Adrenal gland (tissue), 12 donors: Measurements from ENCODE around the gene CD46. TPM values are rescaled to one million over a fixed set of nuclear protein-coding genes. Genes with fewer than 3 reads are reported as not detected.

Source experiments
- DNase-seq, 7 donors: peaks; one replicate each; pipeline ENCODE4 v3.0.0-alpha.2; 2019 to 2020
- H3K27ac ChIP-seq, 5 donors: fragments of 200-600 bp; sonication (generic) in 4 of 5; 1 replicate in 3 of 5; 2 replicates in 2 of 5; pipeline versions ENCODE4 v1.5.1 to v1.8.0; 2016 to 2020; ENCODE audit warnings: mild to moderate bottlenecking in 1 of 5
- H3K27me3 ChIP-seq: fragments of 200-600 bp; 2 replicates; pipeline ENCODE4 v1.8.0; 2021
- H3K36me3 ChIP-seq, 2 donors: fragments of 200-600 bp; replicated peaks in 1 of 2; 1 replicate in 1 of 2; 2 replicates in 1 of 2; pipeline versions ENCODE4 v1.5.1 to v1.8.0; 2018 to 2022
- H3K4me1 ChIP-seq, 2 donors: fragments of 200-600 bp; replicated peaks in 1 of 2; 1 replicate in 1 of 2; 2 replicates in 1 of 2; pipeline versions ENCODE4 v1.5.1 to v1.8.0; 2018 to 2021
- H3K4me3 ChIP-seq, 4 donors: fragments of 200-600 bp; sonication (generic) in 3 of 4; one replicate each; pipeline ENCODE4 v1.5.1; 2016 to 2018
- H3K9me3 ChIP-seq, 3 donors: fragments of 200-600 bp; sonication (generic) in 1 of 3; replicated peaks in 1 of 3; 1 replicate in 2 of 3; 2 replicates in 1 of 3; pipeline versions ENCODE4 v1.5.1 to v1.8.0; 2016 to 2021
- CTCF ChIP-seq, 6 experiments: fragments of 450-650 bp in 4 of 6; fragments of 200-600 bp in 2 of 6; sonication (generic) in 1 of 6; IDR thresholded peaks; 1 replicate in 5 of 6; 2 replicates in 1 of 6; pipeline versions ENCODE4 v1.5.1 to v1.8.0; 2016 to 2021; ENCODE audit warnings: antibody characterized with exemption in 6 of 6, mild to moderate bottlenecking in 2 of 6, moderate library complexity in 1 of 6
- POLR2A ChIP-seq, 2 donors: fragments of 450-650 bp; IDR thresholded peaks; one replicate each; pipeline ENCODE4 v1.6.1; 2017; ENCODE audit warnings: antibody characterized with exemption in 2 of 2, mild to moderate bottlenecking in 2 of 2, moderate library complexity in 1 of 2
- WGBS, 4 donors: extraction: QIAGEN DNeasy Blood & Tissue Kit in 2 of 4; methylation state at CpG; one replicate each; pipeline versions ENCODE4 v1.1.5 to v1.1.7; 2013 to 2017; 5-methylcytosine and 5-hydroxymethylcytosine counted together
- intact Hi-C, 2 donors: fragments of 100-400 bp; cut with DNase I; formaldehyde crosslinking; loops; one replicate each; pipeline versions ENCODE4 v1.14.1 to v1.15.0; 2022 to 2023
- microRNA counts, 2 donors: library from miRNA; unstranded; fragments of <30 nt; microRNA quantifications; one replicate each; lab custom pipeline; 2016
- polyA plus RNA-seq, 3 donors: library from polyadenylated mRNA; stranded (reverse); fragments of 200-250 nt in 2 of 3; fragments of 350-450 nt in 1 of 3; fragmentation: Illumina TruSeq in 1 of 3; extraction: RNeasy Lipid Tissue Mini Kit (QIAGEN cat#74804) in 1 of 3; gene quantifications; one replicate each; pipeline ENCODE4 v1.2.3, GENCODE V29; 2013 to 2014
- small RNA-seq, 2 donors: library from RNA; depleted of rRNA; stranded (forward); fragments of <200 nt; gene quantifications; one replicate each; pipeline ENCODE3, GENCODE V24; 2016
- total RNA-seq, 9 donors: library from RNA; depleted of rRNA in 4 of 9; stranded (reverse); fragments of >200 nt in 4 of 9; fragments of 120-200 nt in 1 of 9; fragmentation: NEBNext Ultra II Directional in 1 of 9; extraction: Animal tissue kit (Norgen Biotek cat#: 25700) in 1 of 9; gene quantifications; one replicate each; pipeline versions ENCODE4 v1.1.0 to v1.2.4, GENCODE V29; 2013 to 2023
- donor health status: healthy with polysubstance abuse.
- donor health status: Bipolar disorder and iron deficiency.
- donor health status: DM: yes; HTN: yes; CAD: no.
- donor health status: DM: no; HTN: no; CAD: no.
- donor health status: DM: no; HTN: no; CAD: no.
- donor health status: DM: yes; HTN: yes; CAD: no.

The CD46 gene
- total and polyA plus RNA-seq, 12 donors = 94.9 to 618 (median 386) TPM

- TF ChIP-seq POLR2A (IDR thresholded peaks at IDR 0.05) (no peak), CTCF (IDR thresholded peaks at IDR 0.05) (no peak)
- Histone ChIP-seq H3K36me3 (no peaks in the 10 kb centered on the region), H3K27ac (peak overlapping the region in 2 of 5 donors; percentile 72 to 79), H3K4me3 (no peak overlapping the region), H3K27me3 (no peaks in the 10 kb centered on the region), H3K4me1 (peaks cover 19 to 67% of the 10 kb centered on the region in 2 donors), H3K9me3 (no peaks in the 10 kb centered on the region)
- intact Hi-C loops = no loop called here
- WGBS, 4 donors = 40 to 50% (median 43%) methylated on average over 2 of the region's 2 CpGs
- DNase-seq = peak in 1 of 7 donors; percentile 62
These were observed 92.5 kb downstream of the CD46 start for GRCh38 chr1:207844371-207844770.

MicroRNAs within 50 kb of the gene (microRNA counts, 767-probe panel; counts per million panel counts)
- microRNA hsa-miR-29b-3p (lab: Ali Mortazavi, UCI) (8,124 to 9,845 counts per million in 2 donors), microRNA hsa-miR-29c-3p (lab: Ali Mortazavi, UCI) (7,396 to 8,192 counts per million in 2 donors)

Small RNAs within 50 kb of the gene (small RNA-seq; reads per million reads assigned to genes)
- gene RNA5SP534 = 0 reads per million in 2 donors

Other genes with a start within 250 kb of the CD46 start
- gene CR1L, start 106.9 kb upstream of the CD46 start, total RNA-seq = under 1 TPM in 7 of 9 donors, not detected in 2; 0.23 to 0.81 (median 0.55) TPM
- under 1 TPM in 1 of 3 donors, not detected in 2; 0.51 TPM for gene CR1L, start 106.9 kb upstream of the CD46 start, polyA plus RNA-seq
- gene CD34, start 159.1 kb downstream of the CD46 start, total RNA-seq = 10 to 100 TPM in 8 of 9 donors, 1 to 10 TPM in 1; 9.0 to 48.6 (median 28.4) TPM
- 10 to 100 TPM; 13.9 to 43.7 (median 26.3) TPM for gene CD34, start 159.1 kb downstream of the CD46 start, polyA plus RNA-seq